Fibroblast of skin of right biceps (primary cell): ENCODE results near the gene COPG1.

Source experiments
- DNase-seq: peaks from one replicate; pipeline ENCODE4 v3.0.0-alpha.2; 2013

COPG1 gene

DNA sequence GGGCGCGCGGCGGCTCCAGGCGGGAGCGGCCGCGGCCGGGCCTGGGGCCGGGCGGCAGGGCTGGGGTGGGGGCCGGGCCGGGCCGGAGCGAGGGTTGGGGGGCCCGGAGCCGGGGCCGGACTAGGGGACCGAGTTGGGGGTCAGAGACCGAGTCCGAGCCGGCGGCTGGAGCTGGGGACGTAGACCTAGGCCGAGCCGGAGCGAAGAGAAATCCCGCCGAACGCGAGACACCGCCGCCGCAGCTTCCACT is 66.5 kb downstream of the COPG1 start:
- no peak for DNase-seq

- DNase-seq: peak; percentile 84
These were observed 67.0 kb downstream of the COPG1 start for GRCh38 chr3:129316248-129317013.

- DNase-seq: no peak
These were observed 67.8 kb downstream of the COPG1 start for GRCh38 chr3:129317014-129317771.

- DNase-seq: no peak
These were observed 68.4 kb downstream of the COPG1 start for GRCh38 chr3:129317848-129318247.

GRCh38 chr3:129318921-129319320 is 69.5 kb downstream of the COPG1 start:
- DNase-seq: no peak

GRCh38 chr3:129320261-129320660 is 70.9 kb downstream of the COPG1 start:
- no peak for DNase-seq

DNA sequence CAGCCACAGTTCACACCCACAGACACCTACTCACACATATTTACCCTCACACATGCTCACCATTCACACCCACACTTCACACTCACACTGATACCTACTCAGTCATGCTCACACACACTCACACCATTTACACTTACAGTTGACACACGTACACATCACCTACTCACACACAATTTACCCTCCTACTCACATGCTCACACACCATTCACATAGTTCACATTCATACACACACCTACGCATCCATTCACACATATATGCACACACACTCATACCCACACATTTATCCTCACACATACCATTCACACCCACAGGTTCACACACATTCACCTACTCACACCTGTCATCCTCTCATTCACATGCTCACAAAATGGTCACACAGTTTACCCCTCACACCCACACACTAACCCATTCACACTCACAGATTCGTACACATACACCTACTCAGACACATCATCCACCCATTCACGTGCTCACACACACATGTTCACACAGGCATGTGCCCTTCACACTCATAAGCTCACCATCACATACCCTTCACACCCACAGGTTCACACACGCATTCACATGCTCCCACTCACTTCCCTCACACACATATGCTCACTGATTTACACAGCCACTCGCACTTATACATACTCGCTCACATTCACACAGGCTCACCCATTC is 71.5 kb downstream of the COPG1 start:
- DNase-seq: no peak

DNA sequence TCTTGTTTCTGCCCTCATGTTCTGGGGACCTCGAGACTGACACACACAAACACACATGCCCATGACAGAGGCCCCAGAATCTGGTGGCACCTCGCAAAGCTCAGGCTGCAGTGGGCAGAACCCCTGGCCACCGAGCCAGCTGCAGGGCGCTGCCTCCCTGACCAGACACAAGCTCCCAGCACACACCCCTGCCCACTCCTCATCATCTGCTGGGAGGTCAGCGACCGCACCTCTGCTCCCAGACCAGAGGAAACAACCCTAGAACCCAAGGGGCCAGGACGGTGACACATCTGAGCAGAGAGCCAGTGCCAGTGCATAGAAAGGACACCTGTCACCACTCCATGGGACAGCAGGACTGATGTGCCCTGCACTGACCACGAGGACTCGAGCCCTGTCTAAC is 72.5 kb downstream of the COPG1 start:
- DNase-seq: no peak

DNA sequence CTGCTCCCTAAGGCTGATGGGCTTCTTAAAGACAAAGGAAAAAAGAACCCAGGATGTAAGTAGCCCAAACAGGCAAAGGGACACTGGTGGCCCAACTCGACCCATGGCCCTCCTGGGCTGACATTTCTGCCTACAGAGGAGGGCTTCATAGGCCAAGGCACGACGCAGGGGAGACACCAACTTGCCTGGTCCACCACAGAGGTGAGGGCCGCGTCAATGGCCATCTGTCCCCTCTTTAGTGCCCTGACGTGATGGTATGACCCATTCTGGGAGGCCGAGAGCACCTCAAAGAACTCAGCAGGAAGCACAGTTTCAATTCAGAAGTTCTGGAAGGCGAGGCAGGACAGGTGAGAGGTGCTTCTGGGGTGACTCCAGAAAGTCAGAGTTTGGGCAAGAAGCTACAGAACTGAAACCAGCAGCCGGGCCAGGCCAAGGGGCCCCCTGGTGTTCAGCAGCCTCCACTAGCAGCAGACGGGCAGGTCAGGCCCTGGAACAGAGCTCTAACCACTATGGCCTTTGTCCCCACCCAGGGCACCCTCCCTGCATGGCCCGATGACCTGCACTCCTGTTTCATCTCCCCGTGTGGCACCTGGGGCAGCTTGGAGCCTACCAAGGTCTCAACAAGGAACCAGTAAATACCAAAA is 74.4 kb downstream of the COPG1 start:
- no peak for DNase-seq

- no peak for DNase-seq
These were observed 75.4 kb downstream of the COPG1 start for GRCh38 chr3:129324855-129325254.

DNA sequence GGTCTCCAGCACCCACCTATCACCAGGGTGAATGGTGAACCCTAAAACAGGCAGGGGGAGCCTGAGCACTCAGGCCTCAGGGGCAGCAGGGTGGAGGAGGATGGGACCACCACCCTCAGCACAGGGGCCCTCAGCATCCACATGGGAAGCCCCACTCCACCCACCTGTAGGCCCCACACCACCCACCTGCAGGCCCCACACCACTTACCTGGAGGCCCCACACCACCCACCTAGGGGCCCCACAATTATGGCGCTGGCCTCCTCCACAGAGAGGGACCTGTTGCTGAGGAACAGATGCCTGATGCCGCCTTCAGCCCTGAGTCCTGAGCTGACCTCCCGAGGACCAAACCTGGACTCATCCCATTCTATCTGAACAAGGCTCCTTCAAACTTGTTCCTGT is 76.0 kb downstream of the COPG1 start:
- DNase-seq: no peak

DNA sequence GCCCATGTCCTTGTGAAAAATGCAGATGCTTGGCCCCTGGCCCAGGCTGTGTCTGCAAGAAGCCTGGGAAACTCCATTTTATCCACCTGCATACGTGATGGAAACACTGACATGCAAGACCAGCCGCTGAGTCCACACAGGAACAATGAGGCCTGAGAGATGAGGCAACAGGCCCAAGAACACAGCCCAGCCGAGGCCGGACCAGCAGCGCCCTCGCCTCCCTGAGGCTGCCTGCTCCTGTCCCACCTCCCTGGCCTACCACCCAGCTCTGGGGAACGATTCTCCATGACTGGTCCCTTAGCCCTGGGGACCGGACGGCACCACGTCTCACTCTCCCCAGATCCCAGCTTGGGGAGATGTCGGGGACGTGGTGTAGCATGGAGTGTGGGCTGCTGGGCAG is 76.7 kb downstream of the COPG1 start:
- DNase-seq: no peak

GRCh38 chr3:129326595-129326994 is 77.2 kb downstream of the COPG1 start:
- no peak for DNase-seq
